Measurements from ENCODE around the gene PIK3CA. TPM values are rescaled to one million over a fixed set of nuclear protein-coding genes. Genes with fewer than 3 reads are reported as not detected.
"Not testable (repeated sequence)": the region's sequence is repeated elsewhere in the genome, so short reads cannot be mapped to it uniquely, and the experiment has no call there.

Gene PIK3CA
- total RNA-seq, result 68.3 TPM
- long read RNA-seq, partial matches to known transcripts, result 10 of 13 reads
- long read RNA-seq, other reads (novel, unspliced or antisense), result 3 of 13 reads

- DNase-seq (ENCODE audit: low spot score), result peak; percentile 93
These were observed at the start of gene PIK3CA for GRCh38 chr3:179147873-179148615. TSS of gene PIK3CA (plus strand) at chr3:179148357. CDS start at chr3:179198826, 50,469 bp downstream.

GRCh38 chr3:179098388-179099077 is 49.6 kb upstream of the PIK3CA start:
- no peak for DNase-seq (ENCODE audit: low spot score)

- no peak for DNase-seq (ENCODE audit: low spot score)
These were observed 47.5 kb upstream of the PIK3CA start for GRCh38 chr3:179100652-179101051.

- DNase-seq (ENCODE audit: low spot score), result no peak
These were observed 42.3 kb upstream of the PIK3CA start for GRCh38 chr3:179105881-179106280.

- no peak for DNase-seq (ENCODE audit: low spot score)
These were observed 40.5 kb upstream of the PIK3CA start for GRCh38 chr3:179107617-179108016.

GRCh38 chr3:179108086-179108485 is 40.1 kb upstream of the PIK3CA start:
- no peak for DNase-seq (ENCODE audit: low spot score)

GRCh38 chr3:179113903-179114302 is 34.3 kb upstream of the PIK3CA start:
- no peak for DNase-seq (ENCODE audit: low spot score)

GRCh38 chr3:179115444-179115843 is 32.7 kb upstream of the PIK3CA start:
- not testable (repeated sequence) for DNase-seq (ENCODE audit: low spot score)

GRCh38 chr3:179116816-179117215 is 31.3 kb upstream of the PIK3CA start:
- DNase-seq (ENCODE audit: low spot score), result no peak

GRCh38 chr3:179132191-179132890 is 15.8 kb upstream of the PIK3CA start:
- DNase-seq (ENCODE audit: low spot score), result not testable (repeated sequence)

- no peak for DNase-seq (ENCODE audit: low spot score)
These were observed 14.6 kb upstream of the PIK3CA start for GRCh38 chr3:179133575-179133974.

- DNase-seq (ENCODE audit: low spot score), result no peak
These were observed 12.0 kb upstream of the PIK3CA start for GRCh38 chr3:179136195-179136594.

- no peak for DNase-seq (ENCODE audit: low spot score)
These were observed 6.3 kb upstream of the PIK3CA start for GRCh38 chr3:179141890-179142289.

- no peak for DNase-seq (ENCODE audit: low spot score)
These were observed 1.1 kb upstream of the PIK3CA start for GRCh38 chr3:179146911-179147513.

GRCh38 chr3:179147514-179147872 is 664 bp upstream of the PIK3CA start:
- no peak for DNase-seq (ENCODE audit: low spot score)

GRCh38 chr3:179148616-179149405 is 654 bp downstream of the PIK3CA start:
- DNase-seq (ENCODE audit: low spot score), result no peak

GRCh38 chr3:179149406-179149867 is 1.3 kb downstream of the PIK3CA start:
- no peak for DNase-seq (ENCODE audit: low spot score)

GRCh38 chr3:179149951-179150350 is 1.8 kb downstream of the PIK3CA start:
- DNase-seq (ENCODE audit: low spot score), result no peak

- no peak for DNase-seq (ENCODE audit: low spot score)
These were observed 2.5 kb downstream of the PIK3CA start for GRCh38 chr3:179150610-179151009.

- no peak for DNase-seq (ENCODE audit: low spot score)
These were observed 3.3 kb downstream of the PIK3CA start for GRCh38 chr3:179151474-179151873.

- DNase-seq (ENCODE audit: low spot score), result no peak
These were observed 8.0 kb downstream of the PIK3CA start for GRCh38 chr3:179156170-179156569.
